Testis (tissue), 3 donors: ENCODE data around the gene PSMB9. TPM values are rescaled to one million over a fixed set of nuclear protein-coding genes. Genes with fewer than 3 reads are reported as not detected.

Experiments
- DNase-seq: peaks from one replicate; pipeline ENCODE4 v3.0.0-alpha.2; 2019
- H3K27ac ChIP-seq, 2 donors: fragments of 200-600 bp; sonication (generic); one replicate each; pipeline ENCODE4 v1.5.1; 2019
- H3K27me3 ChIP-seq: fragments of 200-600 bp; sonication (generic); one replicate; pipeline ENCODE4 v1.5.1; 2019
- H3K36me3 ChIP-seq: fragments of 200-600 bp; sonication (generic); one replicate; pipeline ENCODE4 v1.5.1; 2017; ENCODE audit warnings: low read depth; ENCODE audit errors: missing control alignments
- H3K4me1 ChIP-seq: fragments of 200-600 bp; sonication (generic); one replicate; pipeline ENCODE4 v1.5.1; 2019
- H3K4me3 ChIP-seq, 2 donors: fragments of 200-600 bp; sonication (generic); one replicate each; pipeline ENCODE4 v1.5.1; 2017 to 2019
- H3K9me3 ChIP-seq: fragments of 200-600 bp; sonication (generic); one replicate; pipeline ENCODE4 v1.5.1; 2017
- POLR2A ChIP-seq: fragments of 450-650 bp; IDR thresholded peaks from one replicate; pipeline ENCODE4 v1.6.1; 2017; ENCODE audit warnings: antibody characterized with exemption, mild to moderate bottlenecking, moderate library complexity
- WGBS, 2 donors: methylation state at CpG; one replicate each; pipeline ENCODE4 v1.1.5; 2018; 5-methylcytosine and 5-hydroxymethylcytosine counted together
- intact Hi-C: fragments of 100-400 bp; cut with DNase I; formaldehyde crosslinking; loops from one replicate; pipeline ENCODE4 v1.15.1; 2023; ENCODE audit warnings: low total_unique reads
- polyA plus RNA-seq: library from polyadenylated mRNA; stranded (reverse); fragments of 350-450 nt; fragmentation: Illumina TruSeq; extraction: RNeasy Lipid Tissue Mini Kit (QIAGEN cat#74804); gene quantifications from one replicate; pipeline ENCODE4 v1.2.3, GENCODE V29; 2014; ENCODE audit warnings: low read depth, low replicate concordance; ENCODE audit not compliant: insufficient read depth
- total RNA-seq, 2 donors: library from RNA; depleted of rRNA; stranded (reverse); fragments of >200 nt; gene quantifications; one replicate each; pipeline ENCODE4 v1.2.3, GENCODE V29; 2016
- TF ChIP-seq, protein P1 (sequence below), 3 experiments: fragments of 450-650 bp in 2 of 3; fragments of 200-600 bp in 1 of 3; sonication (generic) in 1 of 3; IDR thresholded peaks; one replicate each; pipeline ENCODE4 v1.5.1; 2016 to 2019; ENCODE audit warnings: antibody characterized with exemption in 3 of 3, mild to moderate bottlenecking in 2 of 3, moderate library complexity in 1 of 3

Gene PSMB9
- total and polyA plus RNA-seq, 3 donors from 2014 or later = 6.2 to 29.7 (median 7.9) TPM

DNA sequence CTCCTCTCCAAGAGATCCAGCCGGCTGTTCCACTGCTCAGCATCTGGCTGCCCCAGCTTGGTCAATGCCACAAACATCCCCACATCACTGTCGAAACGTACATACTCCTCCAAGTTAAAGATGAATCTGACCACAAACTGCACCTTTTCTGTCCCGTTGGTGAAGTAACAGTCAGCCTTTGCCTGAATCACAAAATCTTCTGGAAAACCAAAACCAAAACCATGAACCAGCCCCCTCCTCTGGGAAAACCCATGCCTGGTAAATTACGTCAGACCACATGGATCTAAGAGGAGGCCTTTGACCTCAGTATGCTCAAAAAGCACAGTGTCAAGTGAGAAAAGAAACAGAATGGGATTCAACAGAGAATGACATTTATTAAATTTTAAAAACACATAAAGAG, 38.9 kb upstream of the PSMB9 start:
- TF ChIP-seq POLR2A = no peak
- TF ChIP-seq, protein P1, sequence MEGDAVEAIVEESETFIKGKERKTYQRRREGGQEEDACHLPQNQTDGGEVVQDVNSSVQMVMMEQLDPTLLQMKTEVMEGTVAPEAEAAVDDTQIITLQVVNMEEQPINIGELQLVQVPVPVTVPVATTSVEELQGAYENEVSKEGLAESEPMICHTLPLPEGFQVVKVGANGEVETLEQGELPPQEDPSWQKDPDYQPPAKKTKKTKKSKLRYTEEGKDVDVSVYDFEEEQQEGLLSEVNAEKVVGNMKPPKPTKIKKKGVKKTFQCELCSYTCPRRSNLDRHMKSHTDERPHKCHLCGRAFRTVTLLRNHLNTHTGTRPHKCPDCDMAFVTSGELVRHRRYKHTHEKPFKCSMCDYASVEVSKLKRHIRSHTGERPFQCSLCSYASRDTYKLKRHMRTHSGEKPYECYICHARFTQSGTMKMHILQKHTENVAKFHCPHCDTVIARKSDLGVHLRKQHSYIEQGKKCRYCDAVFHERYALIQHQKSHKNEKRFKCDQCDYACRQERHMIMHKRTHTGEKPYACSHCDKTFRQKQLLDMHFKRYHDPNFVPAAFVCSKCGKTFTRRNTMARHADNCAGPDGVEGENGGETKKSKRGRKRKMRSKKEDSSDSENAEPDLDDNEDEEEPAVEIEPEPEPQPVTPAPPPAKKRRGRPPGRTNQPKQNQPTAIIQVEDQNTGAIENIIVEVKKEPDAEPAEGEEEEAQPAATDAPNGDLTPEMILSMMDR (IDR thresholded peaks at IDR 0.05) = no peak
- peaks cover 7% of the 10 kb centered on the region for H3K4me1 ChIP-seq
- no peak overlapping the region for H3K27ac ChIP-seq
- WGBS, 2 donors = 75 to 83% methylated on average over 5 of the region's 5 CpGs
- H3K4me3 ChIP-seq = no peak overlapping the region
- no peak for DNase-seq
- H3K9me3 ChIP-seq = no peaks in the 10 kb centered on the region
- no peaks in the 10 kb centered on the region for H3K36me3 ChIP-seq
- no peaks in the 10 kb centered on the region for H3K27me3 ChIP-seq
- intact Hi-C loops = no loop called here

DNA sequence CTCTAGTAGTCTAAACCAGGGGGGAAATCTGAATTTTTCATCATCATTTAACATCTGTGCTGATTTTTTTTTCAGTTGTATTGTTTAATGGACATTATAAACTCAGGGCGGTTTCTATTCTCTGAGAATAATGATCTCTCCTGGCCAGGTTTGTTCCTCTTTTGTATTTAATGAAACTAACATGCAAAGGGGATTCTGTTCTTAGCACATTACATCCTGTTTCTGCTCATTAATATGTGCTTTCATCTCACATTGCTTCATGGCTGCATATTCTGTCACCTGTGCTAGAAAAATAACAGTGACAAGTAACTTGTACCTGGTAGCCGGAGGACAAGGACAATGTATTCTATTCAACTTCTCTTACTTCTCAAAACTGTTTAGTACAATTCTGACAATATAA, 38.0 kb upstream of the PSMB9 start:
- H3K4me1 ChIP-seq = peaks cover 7% of the 10 kb centered on the region
- H3K27ac ChIP-seq = no peak overlapping the region
- intact Hi-C loops = no loop called here
- no peaks in the 10 kb centered on the region for H3K9me3 ChIP-seq
- 79 to 83% methylated on average over 2 of the region's 2 CpGs for WGBS, 2 donors
- H3K27me3 ChIP-seq = no peaks in the 10 kb centered on the region
- no peak overlapping the region for H3K4me3 ChIP-seq
- TF ChIP-seq, protein P1 (IDR thresholded peaks at IDR 0.05) = no peak
- TF ChIP-seq POLR2A = no peak
- no peaks in the 10 kb centered on the region for H3K36me3 ChIP-seq
- DNase-seq = no peak

DNA sequence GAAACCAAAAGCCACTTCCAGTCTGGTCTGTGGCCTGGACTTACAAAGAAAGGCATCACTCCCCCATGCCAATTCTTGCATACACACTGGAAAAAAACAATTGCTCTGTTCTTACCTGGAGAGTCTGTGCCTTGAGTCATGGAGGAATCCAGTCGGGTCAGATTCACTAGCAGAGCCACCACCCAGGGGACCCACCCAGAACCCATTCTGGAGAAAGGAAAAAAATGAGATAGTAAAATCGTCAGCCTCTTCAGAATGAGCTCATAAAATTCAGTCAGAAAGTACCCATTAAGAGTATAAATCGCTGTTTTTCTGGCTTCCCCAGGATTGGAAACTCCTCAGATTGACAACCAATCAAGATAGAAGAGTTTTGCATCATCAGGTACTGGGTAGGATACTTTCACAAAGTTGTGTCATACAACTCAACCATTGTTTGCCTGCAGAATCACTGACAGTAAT, 37.2 kb upstream of the PSMB9 start, which contains the start of gene HLA-DOB:
Gene HLA-DOB, minus strand, starts transcription at position 257 of the 459 bp plus-strand sequence. Its CDS starts 51 bp downstream, at position 206.
- Histone ChIP-seq H3K4me1 (peaks cover 7% of the 10 kb centered on the region), H3K27me3 (no peaks in the 10 kb centered on the region), H3K9me3 (no peaks in the 10 kb centered on the region), H3K4me3 (no peak within 1 kb of the TSS), H3K27ac (no peak within 1 kb of the TSS), H3K36me3 (no peaks in the 10 kb centered on the region)
- DNase-seq = no peak
- 54 to 67% methylated on average over 3 of the region's 3 CpGs for WGBS, 2 donors
- no peak for TF ChIP-seq POLR2A
- TF ChIP-seq, protein P1 (IDR thresholded peaks at IDR 0.05) = no peak
- intact Hi-C loops = no loop called here

DNA sequence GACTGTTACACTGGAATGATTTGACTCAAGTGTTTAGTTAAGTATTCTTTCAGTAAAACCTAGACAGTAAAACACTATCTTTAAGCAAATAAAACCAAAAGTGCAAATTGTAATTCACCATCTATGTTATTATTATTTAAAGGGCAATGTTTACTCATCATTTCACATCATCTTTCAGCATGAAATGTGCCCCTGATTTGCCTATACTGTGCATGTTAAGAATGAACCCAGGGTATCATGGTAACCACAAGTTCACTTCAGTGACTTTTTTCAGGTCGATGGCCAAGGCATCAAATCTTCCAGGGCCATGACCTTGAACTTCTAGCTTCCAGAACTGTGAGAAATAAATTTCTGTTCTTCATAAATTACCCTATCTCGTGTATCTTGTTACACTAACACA, 35.1 kb upstream of the PSMB9 start:
- no peak overlapping the region for H3K4me3 ChIP-seq
- intact Hi-C loops = no loop called here
- no peaks in the 10 kb centered on the region for H3K27me3 ChIP-seq
- TF ChIP-seq POLR2A = no peak
- TF ChIP-seq, protein P1 (IDR thresholded peaks at IDR 0.05) = no peak
- H3K4me1 ChIP-seq = peaks cover 7% of the 10 kb centered on the region
- WGBS, 2 donors = 42 to 44% methylated on average over 2 of the region's 2 CpGs
- DNase-seq = no peak
- H3K27ac ChIP-seq = no peak overlapping the region
- H3K36me3 ChIP-seq = no peaks in the 10 kb centered on the region
- no peaks in the 10 kb centered on the region for H3K9me3 ChIP-seq

DNA sequence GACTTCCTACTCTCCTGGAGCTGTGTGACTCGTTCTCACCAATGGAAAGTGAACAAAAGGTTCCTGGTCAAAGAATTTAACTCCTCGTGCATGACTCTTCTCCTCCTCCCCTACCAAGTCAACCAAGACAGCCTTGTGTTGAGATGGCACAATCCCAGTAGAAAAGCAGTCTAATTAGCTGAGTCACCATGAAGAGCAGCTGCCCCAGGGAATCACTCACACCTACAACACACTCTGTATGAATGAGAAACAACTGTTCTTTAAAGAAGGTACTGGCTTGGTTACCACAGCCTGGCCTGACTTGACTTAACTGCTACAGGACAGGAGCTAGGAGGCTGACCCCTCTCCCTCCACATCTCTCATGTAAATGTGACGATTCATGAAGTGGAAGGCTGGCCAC, 34.3 kb upstream of the PSMB9 start:
- Histone ChIP-seq H3K27ac (no peak overlapping the region), H3K27me3 (no peaks in the 10 kb centered on the region), H3K9me3 (no peaks in the 10 kb centered on the region), H3K4me1 (peaks cover 7% of the 10 kb centered on the region), H3K36me3 (no peaks in the 10 kb centered on the region), H3K4me3 (no peak overlapping the region)
- intact Hi-C loops = no loop called here
- TF ChIP-seq, protein P1 (IDR thresholded peaks at IDR 0.05) = no peak
- TF ChIP-seq POLR2A = no peak
- 63 to 70% methylated on average over 2 to 3 of the region's 3 CpGs for WGBS, 2 donors
- no peak for DNase-seq
